HG03103 (cell line): ENCODE measurements around the gene APBB2.

Source experiments
- ATAC-seq: cut with Tn5 transposase; IDR thresholded peaks from one replicate; pipeline ENCODE4 v1.9.1; 2021; ENCODE audit warnings: low read depth; ENCODE audit not compliant: unreplicated experiment

The APBB2 gene

DNA sequence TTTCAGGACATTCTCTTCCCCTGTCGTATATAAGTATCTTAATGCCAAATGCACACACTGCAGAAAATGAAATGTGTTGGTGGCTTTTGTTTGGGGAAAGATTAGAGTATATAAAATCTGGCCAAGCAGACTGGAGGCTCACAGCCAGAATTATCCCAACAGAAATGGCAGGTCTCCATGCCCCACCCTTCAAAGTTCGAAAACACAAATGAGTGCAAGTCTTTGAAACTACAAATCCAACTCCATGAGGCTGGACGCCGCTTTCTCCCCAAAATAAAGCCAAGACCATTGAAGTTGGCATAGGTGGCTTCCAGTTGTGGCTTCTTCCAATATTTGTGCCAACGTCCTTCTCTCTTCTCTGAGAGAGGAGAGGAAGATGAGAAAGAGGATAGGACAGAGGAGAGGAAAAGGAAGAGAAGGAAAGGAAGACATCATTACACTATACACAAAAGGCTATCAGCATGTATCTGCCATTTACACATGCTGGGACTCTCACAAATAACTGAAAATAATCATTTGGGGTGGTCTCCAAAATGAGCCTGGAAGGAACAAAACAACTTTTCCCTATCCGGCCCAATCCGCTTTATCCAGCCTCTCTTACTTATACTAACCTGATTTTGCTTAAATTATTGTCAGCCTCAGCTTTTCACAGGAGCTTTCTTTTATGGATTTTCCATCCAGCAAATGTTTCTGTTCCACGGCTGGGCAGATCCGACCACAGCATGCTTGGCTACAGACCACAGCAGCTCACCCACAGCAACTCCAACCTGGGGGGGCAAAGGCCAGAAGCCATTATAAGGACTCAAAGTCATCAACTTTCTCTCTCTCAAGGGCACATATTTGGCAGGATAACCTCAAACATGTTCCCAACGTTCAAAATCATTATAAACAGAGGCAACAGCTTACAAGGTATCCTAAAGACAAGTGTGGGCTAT lies 71.7 kb downstream of the APBB2 start:
- ATAC-seq = no peak

DNA sequence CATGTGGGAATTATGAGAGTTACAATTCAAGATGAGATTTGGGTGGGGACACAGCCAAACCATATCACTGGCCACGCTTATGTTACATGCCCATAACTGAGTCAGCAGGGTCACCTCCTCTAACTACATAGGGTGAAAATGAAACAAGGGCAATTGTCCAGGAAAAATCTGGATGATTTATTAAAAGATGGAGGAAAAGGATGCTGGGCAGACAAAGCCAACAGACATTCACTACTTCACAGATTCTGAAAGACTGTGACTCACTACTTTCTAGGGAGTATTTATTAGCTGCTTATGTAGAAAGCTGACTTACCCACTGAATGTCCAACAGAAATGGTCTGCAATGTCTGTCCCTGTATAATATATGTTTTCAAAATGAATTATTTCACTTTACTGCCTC lies 72.4 kb downstream of the APBB2 start:
- ATAC-seq = no peak

DNA sequence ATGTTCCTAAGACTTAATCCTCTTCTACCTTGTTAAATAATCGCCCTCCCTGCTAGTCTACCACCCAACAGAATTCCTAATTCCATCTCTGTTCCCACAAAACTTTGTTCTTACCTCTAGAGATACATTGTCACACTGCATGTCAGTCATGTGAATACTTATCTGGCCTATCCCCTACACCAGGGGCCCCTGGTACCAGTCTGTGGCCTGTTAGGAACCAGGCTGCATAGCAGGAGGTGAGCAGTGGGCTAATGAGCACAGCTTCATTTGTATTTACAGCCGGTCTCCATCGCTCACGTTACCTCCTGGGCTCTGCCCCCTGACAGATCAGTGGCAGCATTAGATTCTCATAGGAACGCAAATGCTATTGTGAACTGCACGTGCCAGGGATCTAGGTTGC lies 73.9 kb downstream of the APBB2 start:
- ATAC-seq = no peak

DNA sequence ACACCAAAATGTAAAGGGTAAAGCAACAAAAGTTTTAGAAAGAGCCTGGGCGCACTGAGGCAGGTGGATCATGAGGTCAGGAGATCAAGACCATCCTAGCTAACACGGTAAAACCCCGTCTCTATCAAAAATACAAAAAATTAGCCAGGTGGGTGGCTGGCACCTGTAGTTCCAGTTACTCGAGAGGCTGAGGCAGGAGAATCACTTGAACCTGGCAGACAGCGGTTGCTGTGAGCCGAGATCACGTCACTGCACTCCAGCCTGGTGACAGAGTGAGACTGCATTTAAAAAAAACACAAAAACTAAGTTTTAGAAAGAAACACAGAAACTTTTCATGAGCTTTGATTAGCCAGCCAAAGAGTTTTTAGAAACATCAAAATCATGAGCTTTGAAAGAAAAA lies 76.5 kb downstream of the APBB2 start:
- no peak for ATAC-seq

DNA sequence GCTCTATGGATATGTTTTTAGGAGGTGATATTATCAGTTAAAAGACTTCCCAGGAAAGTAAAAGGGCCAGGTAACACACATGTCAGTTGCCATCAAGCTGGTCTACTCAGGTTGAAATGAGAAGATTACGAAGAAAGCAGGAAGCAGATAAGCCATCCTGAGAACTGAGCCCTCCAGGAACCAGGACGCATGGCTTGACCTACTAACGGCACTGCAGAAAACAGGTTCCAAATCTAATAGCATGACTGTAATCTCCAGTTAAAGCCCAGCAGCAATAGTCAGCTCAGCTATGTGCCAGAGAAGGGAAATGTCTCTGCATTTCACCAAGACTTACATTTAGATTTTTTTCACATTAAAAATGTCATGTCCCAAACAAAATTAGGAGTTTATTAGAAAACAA lies 77.9 kb downstream of the APBB2 start:
- no peak for ATAC-seq

DNA sequence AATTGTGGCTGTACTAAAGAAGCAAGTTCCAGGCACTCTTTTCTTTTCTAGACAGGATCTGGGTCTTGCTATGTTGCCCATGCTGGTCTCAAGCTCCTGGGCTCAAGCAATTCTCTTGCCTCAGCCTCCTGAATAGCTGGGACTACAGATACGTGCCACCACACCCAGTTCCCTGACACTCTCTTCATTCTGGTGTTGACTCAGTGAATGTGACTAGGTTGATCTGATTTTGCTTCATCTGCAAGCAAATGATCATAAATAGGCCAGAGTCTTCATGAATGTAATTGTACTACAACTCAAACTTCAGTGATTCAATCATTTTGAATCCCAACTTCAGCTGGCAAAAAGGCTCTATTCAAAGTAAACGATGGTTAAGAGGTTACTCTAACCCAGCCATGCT lies 78.5 kb downstream of the APBB2 start:
- ATAC-seq = no peak

DNA sequence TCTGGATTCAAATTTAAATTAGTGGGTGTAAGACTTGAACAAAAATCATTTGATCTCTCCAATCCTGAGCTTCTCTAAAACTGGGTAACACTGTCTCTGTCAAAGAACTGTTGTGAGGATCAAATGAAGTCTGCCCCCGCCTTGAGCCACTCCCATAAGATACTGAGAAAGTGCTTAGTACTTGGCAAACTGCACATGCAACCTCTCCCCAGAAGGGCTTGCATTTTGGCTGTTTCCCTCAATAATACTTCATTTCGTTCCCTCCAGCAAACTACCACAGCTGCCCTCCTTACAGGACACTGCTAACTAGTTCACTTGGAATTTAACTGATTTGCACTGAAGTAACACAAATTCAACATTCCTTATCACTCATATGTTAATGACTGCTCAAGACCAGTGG lies 79.8 kb downstream of the APBB2 start:
- ATAC-seq = no peak

DNA sequence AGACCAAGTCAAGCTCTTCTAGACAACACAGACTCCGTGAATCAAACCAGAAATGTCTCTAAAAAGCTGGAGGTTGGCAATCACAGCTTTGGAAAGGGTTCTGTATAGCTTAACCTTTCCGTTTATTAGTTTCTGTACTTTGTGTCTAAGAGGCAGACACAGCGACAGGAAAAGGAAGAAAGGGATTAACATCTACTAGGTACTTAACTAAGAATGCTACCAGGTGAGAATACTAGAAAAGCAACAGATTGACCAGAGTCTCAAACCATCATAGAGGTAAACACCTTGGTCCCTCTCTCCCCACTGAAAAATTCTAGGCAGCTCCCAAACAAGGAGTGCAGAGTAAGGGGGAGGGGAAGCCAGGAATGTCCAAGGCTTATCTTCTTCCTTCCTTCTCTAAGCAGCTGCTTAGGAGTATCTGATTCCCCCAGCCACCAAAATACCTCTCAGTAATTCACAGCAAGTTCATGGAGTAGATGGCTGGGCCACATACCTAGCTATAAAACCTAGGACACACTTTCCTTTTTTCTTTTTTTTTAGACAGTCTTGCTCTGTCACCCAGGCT lies 80.8 kb downstream of the APBB2 start:
- no peak for ATAC-seq

DNA sequence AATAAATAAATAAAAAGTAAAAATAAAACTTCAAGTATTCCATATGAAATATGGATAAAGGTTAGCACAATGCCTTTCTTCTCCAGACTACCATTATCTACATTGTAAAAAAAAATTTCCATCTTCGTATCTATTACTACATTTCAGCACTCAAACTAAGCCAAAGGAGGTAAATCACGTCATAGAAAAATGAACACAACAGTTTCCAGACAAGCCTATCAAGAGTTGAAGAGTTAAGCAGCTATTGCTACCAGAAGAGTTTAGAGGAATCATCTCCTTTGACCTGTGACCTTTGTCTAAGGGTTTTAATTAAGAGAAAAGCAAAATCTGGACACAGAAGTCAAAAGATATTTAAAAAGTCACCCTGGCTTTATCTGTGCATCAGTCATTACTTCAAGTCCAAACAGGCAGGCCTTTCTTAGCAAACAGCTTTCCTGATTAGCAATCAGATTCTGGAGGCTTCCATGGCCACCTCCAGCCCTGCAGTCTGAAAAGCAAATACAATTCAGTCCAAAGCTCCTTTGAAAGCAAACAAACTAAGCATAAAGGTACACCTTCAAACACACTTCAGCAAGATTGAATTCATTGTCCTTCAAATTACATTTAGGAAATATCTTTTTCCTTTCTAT lies 82.2 kb downstream of the APBB2 start:
- no peak for ATAC-seq

DNA sequence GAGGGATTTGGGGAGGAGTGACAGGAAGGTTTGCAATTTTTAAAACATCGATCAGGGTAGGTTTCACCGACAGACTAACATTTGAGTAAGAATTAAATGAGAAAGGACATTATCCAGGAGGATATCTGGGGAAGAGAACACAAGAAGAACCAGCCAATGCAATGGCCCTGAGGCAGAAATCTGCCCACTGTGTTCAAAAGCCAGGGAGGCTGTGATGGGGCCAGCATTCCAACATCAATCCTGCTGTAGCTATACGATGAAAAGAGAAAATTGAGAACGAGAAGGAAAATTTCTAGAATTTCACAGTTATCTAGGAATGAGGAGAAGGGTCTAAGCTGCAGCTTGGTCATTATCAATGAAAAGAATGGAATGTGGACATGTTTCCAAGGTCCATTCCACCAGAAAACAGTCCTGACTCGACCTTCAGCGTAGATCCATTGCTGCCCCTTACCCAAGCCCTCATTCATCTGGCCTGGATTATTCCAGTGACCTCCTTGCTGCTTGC lies 84.4 kb downstream of the APBB2 start:
- no peak for ATAC-seq

DNA sequence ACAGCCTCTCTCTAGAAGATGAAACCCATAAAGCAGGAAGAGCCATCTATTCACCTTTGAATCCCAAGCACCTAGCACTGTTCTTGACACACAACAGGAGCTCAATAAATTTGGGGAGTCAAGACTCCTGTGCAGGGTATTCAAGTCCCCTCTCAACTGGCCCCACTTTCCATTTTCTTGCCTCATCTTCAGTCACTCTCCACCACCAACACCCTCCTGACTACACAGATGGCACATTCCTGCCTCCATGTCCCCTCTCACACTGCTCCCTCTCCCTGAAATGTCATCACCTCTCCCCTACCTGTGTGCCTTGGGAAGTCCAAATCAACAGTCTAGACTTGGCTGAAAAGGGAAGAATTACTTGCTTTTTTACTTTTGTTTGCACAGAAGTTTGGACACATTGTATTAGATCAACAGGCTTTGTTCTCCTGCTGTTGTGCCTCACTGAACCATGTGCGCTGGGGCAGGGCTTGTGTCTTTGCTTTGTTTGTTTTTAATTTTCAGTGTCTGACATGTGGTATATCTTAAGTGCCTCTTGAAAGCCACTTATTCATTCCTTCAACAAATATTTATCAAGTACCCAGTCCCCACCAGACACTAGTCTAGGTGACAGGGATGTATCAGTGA lies 85.1 kb downstream of the APBB2 start:
- no peak for ATAC-seq

DNA sequence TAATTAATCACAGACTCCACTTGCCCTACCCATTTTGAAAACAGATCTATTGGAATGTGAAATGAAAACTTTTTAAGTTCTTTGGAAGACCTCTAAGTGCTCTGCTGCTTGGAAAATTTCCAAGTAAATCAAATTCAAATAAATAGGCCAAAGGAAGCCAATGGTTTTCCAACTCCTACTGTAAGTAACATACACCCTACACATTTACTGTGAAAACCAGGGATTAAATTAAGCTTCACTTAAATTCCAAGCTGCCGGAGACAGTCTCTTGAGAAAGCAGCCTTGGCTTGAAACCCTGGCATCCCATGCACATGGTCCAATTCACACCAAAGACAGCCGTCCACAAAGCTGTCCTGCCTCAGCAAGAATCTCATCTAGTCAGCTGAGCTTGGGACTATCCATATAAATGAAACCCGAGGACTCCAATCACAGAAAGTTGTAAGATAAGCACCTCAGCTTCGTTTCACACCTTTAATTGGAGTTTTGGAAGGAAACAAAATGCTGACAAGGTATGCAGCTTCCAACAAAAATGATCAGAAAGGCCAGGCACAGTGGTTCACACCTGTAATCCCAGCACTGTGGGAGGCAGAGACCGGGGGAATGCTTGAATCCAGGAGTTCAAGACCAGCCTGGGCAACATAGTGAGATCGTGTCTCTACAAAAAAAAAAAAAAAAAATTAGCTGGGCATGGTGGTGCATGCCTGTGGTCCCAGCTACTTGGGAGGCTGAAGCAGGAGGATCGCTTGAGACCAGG lies 88.6 kb downstream of the APBB2 start:
- no peak for ATAC-seq

DNA sequence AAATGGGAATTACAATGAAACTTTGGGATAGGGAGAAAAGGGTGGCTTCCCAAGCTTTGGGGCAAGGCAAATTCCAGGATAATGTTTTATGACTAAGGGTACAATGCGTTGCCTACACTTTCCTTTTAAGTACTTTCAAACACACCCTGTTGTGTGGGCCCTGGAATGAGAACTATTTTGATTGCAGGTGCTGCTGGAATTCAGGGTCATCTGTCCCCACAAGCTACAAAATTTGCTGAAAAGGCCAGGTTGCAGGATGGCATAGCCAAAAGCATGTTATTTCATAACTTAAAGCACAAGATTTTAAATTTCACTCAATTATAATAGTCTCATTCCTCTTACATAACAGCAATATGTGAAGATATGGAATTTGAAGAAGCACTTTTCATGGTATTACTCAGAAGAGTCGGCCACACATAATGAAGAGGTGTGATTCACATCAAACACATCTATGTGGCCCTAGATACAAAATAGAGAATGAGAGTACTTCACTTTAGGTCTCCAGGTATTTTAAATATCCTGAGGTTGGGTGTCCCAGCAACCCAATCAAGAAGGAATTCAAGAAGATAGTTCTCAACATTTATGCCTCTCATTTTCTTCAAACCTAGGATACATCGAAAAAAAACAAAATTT lies 89.3 kb downstream of the APBB2 start:
- ATAC-seq = no peak

DNA sequence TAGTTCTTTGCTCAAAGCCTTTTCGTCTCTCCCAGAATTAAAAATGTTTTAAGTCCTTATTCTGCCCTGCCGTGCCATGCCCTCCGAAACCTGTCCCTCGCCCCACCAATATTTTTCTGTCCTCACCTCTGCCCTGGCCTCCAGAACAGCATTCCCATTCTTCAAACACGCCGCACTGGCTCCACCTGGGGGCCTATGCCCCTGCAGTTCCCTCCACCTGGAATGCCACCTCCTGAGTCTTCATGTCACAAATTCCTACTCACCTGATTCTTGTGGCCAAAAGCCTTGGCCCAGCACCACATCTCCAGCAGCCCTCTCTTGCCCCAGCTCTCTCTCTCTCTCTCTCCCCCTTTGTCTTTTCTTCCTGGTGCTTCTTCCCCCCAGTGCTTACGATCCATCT lies 91.6 kb downstream of the APBB2 start:
- no peak for ATAC-seq

DNA sequence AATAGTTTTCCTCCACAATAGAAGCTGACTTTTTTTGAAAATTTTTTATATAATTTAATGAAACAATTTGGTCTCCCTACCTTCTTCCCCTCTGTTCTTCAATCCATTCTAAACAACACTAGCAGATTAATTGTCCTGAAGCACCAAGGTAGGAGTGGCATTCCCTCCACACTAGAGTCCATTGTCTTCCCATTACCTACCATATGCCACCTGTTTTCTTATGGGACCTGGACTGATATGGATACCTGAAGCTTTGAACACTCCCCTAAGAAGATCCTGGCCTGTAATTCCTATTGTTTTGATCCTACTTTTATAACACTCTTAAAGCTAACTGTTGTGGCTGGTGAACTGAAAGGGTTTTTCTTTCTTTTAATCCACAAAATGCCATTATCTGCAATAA lies 92.0 kb downstream of the APBB2 start:
- ATAC-seq = no peak

DNA sequence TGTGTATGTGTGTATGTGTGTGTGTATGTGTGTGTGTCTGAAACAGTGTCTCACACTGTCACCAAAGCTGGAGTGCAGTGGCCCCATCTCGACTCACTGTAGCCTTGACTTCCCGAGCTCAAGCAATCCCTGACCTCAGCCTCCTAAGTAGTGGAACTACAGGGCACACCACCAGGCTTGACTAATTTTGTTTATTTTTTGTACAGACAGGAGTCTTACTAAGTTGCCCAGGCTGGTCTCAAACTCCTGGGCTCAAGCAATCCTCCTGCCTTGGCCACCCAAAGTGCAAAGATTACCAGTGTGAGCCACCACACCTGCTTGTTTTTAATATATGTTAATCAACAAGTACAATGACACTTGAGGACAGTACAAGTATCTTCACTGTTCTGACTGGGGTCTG lies 92.4 kb downstream of the APBB2 start:
- ATAC-seq = no peak

DNA sequence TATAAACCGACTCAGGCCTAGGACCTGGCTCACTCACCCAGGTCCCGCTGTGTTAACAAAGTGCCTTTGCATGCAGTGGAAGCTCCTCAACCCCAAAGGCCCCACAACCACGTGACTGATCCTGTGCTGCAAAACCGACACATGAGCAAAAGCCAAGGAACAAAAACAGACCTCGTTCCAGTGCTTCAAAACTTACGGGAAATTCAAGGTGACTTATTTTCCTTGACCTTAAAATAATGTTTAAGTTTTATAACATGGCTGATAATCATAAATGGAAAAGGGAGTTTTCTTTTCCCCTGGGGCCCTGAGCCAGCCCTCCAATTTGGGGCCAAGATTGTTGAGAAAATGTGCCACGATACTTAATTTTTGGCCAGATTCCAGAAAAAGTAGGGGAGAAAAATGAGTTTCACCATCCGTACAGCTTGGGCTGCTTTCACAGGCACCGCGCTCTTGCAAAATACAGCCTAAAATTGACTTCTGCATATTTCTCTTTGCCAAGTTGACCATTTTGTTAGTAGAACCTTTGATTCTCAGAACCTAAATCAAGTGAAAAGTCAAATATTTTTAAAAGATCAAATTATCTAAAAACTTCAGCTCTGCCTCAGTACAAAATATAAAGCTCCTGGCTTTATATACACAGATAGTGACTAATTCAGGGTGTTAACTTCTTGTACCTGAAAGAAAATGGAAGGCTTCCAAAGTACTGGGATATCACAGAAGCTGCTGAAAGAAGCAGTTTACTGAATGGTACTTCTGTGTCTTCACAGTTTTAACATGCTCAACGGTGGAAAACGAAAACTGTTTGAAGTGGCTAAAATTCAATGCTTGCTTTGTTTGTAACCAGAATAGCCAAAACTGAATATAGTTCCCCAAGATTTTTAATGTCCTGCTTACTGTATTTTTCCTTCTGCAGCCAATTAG lies 93.8 kb downstream of the APBB2 start:
- no peak for ATAC-seq

DNA sequence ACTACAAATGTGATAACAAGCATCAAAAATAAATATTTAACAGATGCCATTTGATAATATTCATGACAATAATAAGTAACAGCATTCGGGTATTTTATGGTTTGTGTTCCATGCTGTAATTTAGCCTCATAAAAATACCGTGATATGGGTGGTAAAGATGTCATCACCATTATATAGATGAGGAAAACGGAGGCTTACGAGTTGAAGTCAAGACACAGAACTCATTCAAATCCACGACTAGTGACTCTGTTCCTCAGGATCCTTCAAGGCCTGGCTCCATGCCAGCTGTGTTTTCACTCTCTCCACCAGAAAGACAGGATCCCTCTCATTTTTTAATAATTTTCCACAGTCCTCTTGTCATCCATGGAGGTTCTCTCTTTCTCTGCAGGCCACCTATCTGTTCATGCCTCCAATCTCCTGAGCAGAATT lies 94.5 kb downstream of the APBB2 start:
- ATAC-seq = no peak

DNA sequence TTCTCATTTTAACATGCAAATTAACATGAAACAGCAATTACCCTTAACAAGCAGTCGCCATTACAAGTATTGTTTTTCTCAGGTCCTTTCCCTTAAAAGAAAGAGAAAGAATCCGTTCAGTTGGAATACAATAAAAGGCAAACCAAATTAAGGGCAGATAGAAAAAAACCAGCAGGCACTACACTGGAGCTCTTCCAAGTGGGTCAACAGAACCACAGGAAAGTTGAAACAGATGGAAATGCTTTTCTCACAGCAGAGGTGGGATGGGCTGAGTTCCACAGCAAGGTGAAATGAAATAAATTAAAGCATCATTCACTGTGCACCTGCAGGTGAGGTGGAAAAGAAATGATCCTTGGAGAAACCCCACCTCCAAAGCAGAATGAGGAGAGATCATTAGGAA lies 102.6 kb downstream of the APBB2 start:
- no peak for ATAC-seq
